GM18499 (cell line): Measurements from ENCODE around the gene AGPAT4.

Experiments
- ATAC-seq: cut with Tn5 transposase; IDR thresholded peaks from one replicate; pipeline ENCODE4 v1.9.1; 2021; ENCODE audit warnings: moderate number of reproducible peaks; ENCODE audit not compliant: insufficient read depth, unreplicated experiment

AGPAT4 gene

GRCh38 chr6:161284653-161285052 is 10.8 kb upstream of the AGPAT4 start:
- ATAC-seq = no peak

GRCh38 chr6:161281092-161281491 is 7.2 kb upstream of the AGPAT4 start:
- ATAC-seq = no peak

GRCh38 chr6:161279677-161280415 is 6.0 kb upstream of the AGPAT4 start:
- ATAC-seq = no peak

DNA sequence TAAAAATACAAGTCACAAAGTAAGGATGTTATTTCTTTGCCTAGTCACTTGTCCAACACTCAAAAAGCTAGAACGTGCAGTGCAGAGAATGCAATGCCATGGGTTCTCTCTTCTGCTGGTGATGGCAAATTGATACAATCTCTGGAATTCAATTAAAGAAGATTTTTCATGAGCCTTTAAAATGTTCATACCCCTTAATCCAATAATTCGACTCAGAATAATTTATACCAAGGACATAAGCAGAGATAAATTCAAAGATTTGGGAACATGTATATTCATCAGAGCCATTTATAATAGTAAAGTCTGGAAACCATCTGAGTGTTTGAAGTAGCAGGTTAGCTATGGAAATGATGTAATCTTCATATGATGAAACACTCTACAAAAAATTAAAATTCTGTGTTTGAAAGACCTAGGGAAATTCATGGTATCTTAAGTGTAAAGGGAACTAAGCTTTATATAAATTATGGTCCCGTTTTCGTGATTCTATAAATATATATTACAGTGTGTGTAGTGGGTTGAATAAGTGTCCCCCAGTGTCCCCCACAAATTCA is 2.8 kb upstream of the AGPAT4 start:
- ATAC-seq = no peak

DNA sequence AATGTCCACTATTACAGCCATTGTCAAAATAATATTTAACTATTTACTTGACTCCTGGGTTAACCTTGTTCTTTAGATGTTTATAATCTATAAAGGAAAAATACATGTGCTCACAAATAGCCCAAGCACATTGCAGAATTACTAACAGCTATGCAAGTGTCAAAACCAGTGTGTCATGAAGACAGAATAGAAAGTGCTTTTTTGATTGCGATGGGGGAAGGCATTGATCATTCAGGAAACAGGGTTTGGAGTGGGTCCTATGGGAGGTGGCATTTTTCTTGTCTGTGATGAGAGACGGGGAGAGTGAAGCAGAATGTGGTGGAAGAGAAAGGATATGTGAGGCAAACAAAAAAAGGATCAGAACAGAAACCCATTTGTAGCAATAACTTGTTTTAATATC is 1.0 kb upstream of the AGPAT4 start:
- ATAC-seq = no peak

GRCh38 chr6:161274488-161274858 is 612 bp upstream of the AGPAT4 start:
- ATAC-seq = no peak

- ATAC-seq = no peak
Observed at GRCh38 chr6:161273274-161273751, 548 bp downstream of the AGPAT4 start.

GRCh38 chr6:161272635-161273273 is 1.1 kb downstream of the AGPAT4 start:
- ATAC-seq = no peak

DNA sequence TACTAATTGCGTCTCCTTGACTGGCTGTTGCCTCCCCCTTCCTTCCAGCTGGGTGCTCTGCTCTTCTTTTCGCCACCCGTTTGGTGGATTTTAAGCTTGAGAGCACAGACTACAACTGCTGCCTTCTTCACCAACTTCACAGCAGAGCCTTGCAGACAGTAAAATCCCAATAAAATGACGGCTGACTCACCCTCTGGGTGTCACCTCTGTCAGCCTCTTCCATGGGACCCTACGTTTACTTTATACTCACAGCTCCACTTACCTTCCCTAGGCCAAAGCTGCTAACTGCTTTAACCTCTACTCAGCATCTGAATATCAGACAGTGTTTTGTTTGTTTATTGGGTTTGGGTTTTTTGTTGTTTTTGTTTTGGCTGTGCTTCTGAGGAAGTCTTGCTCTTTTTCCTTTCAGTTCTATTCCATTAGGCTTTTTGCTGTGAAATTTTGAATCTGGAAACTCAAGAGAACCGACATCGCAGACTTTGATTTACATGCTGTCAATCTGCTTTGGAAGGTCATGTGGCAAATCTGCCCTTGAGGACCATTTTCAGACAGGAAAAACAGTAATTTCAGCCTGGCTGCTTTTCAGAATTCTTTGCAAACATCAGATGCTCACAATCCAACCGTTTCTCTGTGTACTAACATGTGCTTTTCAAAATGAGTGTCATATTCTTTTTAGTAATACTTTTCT is 2.4 kb downstream of the AGPAT4 start:
- no peak for ATAC-seq

DNA sequence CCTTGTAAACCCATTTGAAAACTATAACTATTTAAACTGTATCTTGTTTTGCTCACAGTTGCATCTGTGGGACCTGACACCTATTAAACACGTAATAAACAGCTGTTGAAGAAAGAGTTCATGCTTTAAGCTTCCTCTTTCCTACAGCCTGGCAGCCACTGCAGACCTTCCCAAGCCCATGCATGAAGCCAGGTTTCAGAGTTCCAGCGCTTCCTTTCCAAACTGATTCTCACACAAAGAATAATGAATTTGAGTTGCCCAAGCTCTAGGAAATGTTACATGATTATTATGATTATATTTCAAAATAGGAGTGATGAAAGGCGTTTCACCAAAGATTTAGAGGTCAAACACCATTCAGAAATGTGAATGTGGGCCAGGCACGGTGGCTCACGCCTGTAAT is 3.7 kb downstream of the AGPAT4 start:
- no peak for ATAC-seq

DNA sequence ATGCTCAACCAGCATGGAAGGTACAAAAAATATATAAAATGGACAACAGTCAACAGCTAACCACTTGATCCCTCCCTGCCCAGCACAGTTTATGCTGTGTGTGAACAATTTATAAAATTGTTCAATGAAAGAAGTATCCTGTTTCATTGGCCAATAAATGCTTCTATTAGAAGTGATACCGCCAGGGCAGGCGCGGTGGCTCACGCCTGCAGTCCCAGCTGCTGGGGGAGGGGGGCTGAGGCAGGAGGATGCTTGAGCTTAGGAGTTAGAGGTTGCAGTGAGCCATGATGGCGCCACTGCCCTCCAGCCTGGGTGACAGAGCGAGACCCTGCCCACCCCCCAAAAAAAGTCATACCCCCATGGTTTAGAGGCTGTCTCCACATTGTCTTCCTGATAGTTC is 4.6 kb downstream of the AGPAT4 start:
- ATAC-seq = no peak

DNA sequence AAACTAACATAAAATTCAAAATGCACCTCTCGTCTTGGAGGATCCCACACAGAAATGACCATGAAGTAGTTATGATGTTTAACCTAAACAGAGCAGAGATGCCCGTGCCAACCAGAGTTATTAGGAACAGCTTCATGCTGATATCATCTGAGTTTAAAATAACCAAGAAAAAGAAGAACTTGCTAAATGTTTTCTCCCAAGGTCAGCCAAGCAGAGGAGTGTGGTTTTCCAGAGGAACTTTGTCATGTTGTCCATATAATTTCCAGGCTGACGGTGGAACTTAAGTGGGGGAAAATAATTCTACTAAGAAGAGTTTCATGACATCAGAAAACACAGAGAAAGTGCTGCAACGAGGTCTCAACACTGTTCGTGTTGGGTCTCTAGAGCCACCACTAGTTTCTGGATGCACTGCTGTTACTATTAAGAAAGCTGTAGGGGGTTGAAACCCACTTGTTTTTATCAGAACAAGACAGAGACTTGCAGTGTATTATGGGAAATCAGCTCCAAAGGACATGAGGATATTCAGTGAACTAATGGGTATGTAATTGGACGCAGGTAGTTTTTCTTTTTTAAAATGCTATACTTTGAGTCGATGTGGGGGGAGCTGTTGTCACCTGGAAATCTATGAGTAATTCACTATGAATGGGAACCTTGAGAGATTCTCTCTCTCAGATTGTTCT is 5.2 kb downstream of the AGPAT4 start:
- ATAC-seq = no peak

GRCh38 chr6:161266513-161267230 is 7.2 kb downstream of the AGPAT4 start:
- no peak for ATAC-seq

DNA sequence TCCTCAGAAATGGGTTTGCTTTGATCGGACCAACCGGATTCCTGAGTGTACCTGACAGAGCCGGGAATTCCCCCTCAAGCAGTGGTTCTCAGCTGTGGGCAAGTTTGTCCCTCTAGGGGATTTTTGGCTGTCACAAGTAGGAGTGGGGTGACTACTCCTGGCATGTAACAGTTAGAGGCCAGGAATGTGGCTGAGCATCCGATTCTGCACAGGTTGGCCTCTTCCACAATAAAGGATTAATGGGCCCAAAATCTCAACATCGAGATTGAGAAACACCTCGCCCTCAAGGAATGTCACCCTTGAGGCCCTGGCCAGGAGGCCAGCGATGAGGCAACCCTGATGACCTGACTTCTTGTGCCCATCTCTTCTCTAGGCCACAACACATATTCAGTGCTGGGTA is 7.9 kb downstream of the AGPAT4 start:
- no peak for ATAC-seq

- no peak for ATAC-seq
Observed at GRCh38 chr6:161265554-161265953, 8.3 kb downstream of the AGPAT4 start.

- no peak for ATAC-seq
Observed at GRCh38 chr6:161264181-161264580, 9.7 kb downstream of the AGPAT4 start.

GRCh38 chr6:161261816-161262215 is 12.0 kb downstream of the AGPAT4 start:
- no peak for ATAC-seq

- ATAC-seq = no peak
Observed at GRCh38 chr6:161261325-161261724, 12.5 kb downstream of the AGPAT4 start.

DNA sequence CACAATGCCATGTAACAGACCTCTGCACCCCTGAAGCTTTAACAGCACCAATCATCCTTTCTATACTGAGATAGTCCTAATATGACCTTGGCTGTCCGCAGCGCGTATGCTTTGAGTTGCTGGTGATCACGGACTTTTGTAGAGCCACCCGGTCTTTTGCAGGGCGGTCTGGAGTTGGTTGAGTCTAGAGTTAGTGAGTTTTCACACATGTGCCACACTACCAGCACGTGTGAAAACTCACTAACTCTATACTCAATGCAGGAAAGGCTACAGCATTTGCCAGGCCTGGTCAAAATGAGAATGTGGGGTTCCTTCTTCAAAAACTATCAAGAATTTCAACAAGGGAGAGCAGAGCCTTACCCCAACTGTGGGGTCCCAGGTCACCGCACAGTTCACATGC is 14.6 kb downstream of the AGPAT4 start:
- ATAC-seq = no peak
